ENCODE data around the gene KCNJ6. TPM values are rescaled to one million over a fixed set of nuclear protein-coding genes. Genes with fewer than 3 reads are reported as not detected.

KCNJ6 gene
- total RNA-seq, 1 experiment from 2014 or later: 1.2 TPM

DNA sequence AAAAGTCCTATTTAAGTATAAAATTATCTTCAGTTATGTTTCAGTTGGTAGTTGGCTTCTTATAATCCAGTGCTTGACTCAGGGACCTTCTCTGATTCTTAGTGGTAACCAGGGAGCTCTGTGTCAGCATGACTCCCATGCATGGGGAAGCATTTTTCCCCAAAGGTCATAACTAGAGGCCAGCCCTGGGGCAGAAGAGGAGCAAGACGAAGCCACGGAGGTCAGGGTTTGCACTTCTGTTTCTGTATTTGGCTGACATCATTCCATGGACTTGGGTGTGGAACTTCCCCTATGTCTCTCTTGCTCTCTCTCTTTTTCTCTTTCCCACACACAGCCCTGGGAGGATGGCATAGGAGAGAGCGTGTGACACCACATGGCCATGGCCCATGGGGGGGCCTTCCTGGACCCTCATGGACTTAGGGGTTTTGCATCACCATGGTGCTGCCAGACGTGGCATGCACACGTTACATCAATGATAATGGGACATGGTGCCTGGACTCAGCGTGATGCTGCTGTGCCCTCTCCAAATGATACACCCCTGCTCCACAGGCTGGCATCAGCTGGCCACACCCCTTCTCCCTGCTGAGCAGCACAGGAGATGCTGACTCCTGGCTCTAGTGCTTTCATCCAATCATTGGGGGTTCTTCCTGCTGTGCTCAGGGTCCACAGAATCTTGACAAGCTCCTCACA is 260.5 kb downstream of the KCNJ6 start:
- Histone ChIP-seq H4K8ac (replicated peaks; ENCODE audit: insufficient read length, low read depth, low read length) (no peak overlapping the region), H3K4me2 (ENCODE audit: insufficient read depth, insufficient read length, low read length) (no peak overlapping the region), H2BK5ac (ENCODE audit: insufficient read length, low read length) (no peak overlapping the region), H2BK120ac (ENCODE audit: low read depth, low read length, poor library complexity, severe bottlenecking) (no peak overlapping the region), H2BK15ac (ENCODE audit: low read depth, low read length) (no peak overlapping the region), H3K9me3 (ENCODE audit: control insufficient read depth, low read depth, low read length) (no peaks in the 10 kb centered on the region), H3K9ac (ENCODE audit: extremely low read depth, insufficient read length, low read length) (no peak overlapping the region), H3K79me1 (ENCODE audit: insufficient read depth, low read depth, low read length, poor library complexity, severe bottlenecking) (no peaks in the 10 kb centered on the region), H3K27ac (ENCODE audit: insufficient read length, low read depth, low read length) (no peak overlapping the region), H3K56ac (ENCODE audit: insufficient read length, low read depth, low read length) (no peak overlapping the region), H3K4ac (ENCODE audit: low read depth, low read length) (no peak overlapping the region), H2BK12ac (ENCODE audit: insufficient read length, low read depth, low read length) (no peak overlapping the region), H4K91ac (ENCODE audit: insufficient read length, low read depth, low read length) (no peak overlapping the region), H2AK5ac (ENCODE audit: insufficient read length, low read length) (no peak overlapping the region), H3K14ac (ENCODE audit: insufficient read depth, low read length) (no peak overlapping the region), H4K20me1 (ENCODE audit: control insufficient read depth, insufficient read depth, insufficient read length) (peaks cover 4% of the 10 kb centered on the region), H2BK20ac (ENCODE audit: low read depth, low read length, poor library complexity, severe bottlenecking) (no peak overlapping the region), H3K27me3 (ENCODE audit: insufficient read depth, low read length) (no peaks in the 10 kb centered on the region), H3T11ph (ENCODE audit: low read length) (no peak overlapping the region), H3K18ac (ENCODE audit: insufficient read length, low read depth, low read length) (no peak overlapping the region), H2AFZ (ENCODE audit: low read length) (no peak overlapping the region), H3K4me1 (ENCODE audit: insufficient read depth, low read length) (no peaks in the 10 kb centered on the region), H3K23me2 (ENCODE audit: insufficient read length, low read depth, low read length, poor library complexity, severe bottlenecking) (no peaks in the 10 kb centered on the region), H4K5ac (ENCODE audit: insufficient read length, low read depth, low read length) (no peak overlapping the region), H3K79me2 (ENCODE audit: insufficient read depth, low read length) (no peaks in the 10 kb centered on the region), H3K23ac (ENCODE audit: insufficient read length, low read depth, low read length) (no peak overlapping the region)
- H3K4me3 Mint-ChIP-seq: no peak overlapping the region
- no peaks in the 10 kb centered on the region for H3K9me3 Mint-ChIP-seq
- WGBS (ENCODE audit: extremely low coverage, insufficient read length, low lambda C conversion rate): no CpG with 5 or more reads among the region's 6 CpGs
- no peak overlapping the region; a peak in 1 of 7 replicates for H3K27ac Mint-ChIP-seq
- no peak for DNase-seq
- no peaks in the 10 kb centered on the region; a peak in 1 of 7 replicates for H3K36me3 Mint-ChIP-seq (ENCODE audit: insufficient read depth in 1 of 3, low read depth in 3 of 3)
- TF ChIP-seq, protein P1, sequence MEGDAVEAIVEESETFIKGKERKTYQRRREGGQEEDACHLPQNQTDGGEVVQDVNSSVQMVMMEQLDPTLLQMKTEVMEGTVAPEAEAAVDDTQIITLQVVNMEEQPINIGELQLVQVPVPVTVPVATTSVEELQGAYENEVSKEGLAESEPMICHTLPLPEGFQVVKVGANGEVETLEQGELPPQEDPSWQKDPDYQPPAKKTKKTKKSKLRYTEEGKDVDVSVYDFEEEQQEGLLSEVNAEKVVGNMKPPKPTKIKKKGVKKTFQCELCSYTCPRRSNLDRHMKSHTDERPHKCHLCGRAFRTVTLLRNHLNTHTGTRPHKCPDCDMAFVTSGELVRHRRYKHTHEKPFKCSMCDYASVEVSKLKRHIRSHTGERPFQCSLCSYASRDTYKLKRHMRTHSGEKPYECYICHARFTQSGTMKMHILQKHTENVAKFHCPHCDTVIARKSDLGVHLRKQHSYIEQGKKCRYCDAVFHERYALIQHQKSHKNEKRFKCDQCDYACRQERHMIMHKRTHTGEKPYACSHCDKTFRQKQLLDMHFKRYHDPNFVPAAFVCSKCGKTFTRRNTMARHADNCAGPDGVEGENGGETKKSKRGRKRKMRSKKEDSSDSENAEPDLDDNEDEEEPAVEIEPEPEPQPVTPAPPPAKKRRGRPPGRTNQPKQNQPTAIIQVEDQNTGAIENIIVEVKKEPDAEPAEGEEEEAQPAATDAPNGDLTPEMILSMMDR (conservative IDR thresholded peaks at IDR 0.05): no peak
- H3K27me3 Mint-ChIP-seq (ENCODE audit: low read depth): peaks cover 3% of the 10 kb centered on the region
- H3K4me1 Mint-ChIP-seq: peaks cover 0 to 5% of the 10 kb centered on the region in 2 experiments; a peak in 2 of 4 replicates

Measured in H9 (cell line).